CD4-positive, alpha-beta T cell treated with Interferon alpha-2 for 1 hour (primary cell): ENCODE data around the gene KDM4B.
"Not testable (repeated sequence)": the region's sequence is repeated elsewhere in the genome, so short reads cannot be mapped to it uniquely, and the experiment has no call there.

Source experiments
- DNase-seq, 2 donors: peaks; one replicate each; pipeline ENCODE4 v3.0.0-alpha.2; 2020 to 2022

Gene KDM4B

DNA sequence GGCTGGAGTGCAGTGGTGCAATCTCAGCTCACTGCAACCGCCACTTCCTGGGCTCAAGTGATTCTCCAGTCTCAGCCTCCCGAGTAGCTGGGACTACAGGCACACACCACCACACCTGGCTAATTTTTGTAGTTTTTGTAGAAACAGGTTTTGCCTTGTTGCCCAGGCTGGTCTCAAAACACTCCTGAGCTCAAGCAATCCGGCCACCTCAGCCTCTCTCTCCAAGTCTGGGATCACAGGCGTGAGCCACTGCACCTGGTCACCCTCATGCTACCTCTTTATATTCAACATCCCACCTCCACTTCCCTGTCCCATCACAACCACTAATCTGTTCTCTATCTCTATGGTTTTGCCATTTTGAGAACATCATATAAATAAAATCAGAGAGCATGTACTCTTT, 216.0 kb downstream of the KDM4B start:
- DNase-seq: no peak

DNA sequence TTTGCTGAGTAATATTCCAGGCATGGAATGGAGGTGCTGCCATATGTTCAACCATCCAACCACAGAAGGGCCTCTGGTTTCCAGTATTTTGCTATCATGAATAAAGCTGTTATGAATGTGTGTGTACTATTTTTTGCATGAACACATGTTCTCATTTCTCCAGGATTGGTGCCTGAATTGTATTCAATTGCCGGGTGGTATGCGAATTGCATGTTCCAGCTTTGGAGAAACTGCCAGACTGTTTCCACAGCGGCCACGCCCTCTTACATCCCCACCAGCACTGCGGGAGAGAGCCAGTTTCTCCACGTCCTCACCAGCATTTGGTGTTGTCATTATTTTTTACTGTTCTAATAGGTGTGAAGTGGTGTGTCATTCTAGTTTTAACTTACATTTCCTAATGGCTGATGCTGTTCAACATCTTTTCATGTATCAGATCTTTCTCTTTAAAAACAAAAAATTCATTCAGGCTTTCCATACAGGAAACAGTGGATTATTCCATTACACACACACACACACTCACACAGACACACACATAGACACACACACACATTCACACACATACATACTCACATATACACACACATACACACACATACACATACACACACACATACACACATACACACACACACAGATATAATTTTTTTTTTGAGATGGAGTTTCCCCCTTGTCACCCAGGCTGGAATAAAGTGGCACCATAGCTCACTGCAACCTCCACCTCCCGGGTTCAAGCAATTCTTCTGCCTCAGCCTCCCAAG, 217.6 kb downstream of the KDM4B start:
- DNase-seq: no peak

DNA sequence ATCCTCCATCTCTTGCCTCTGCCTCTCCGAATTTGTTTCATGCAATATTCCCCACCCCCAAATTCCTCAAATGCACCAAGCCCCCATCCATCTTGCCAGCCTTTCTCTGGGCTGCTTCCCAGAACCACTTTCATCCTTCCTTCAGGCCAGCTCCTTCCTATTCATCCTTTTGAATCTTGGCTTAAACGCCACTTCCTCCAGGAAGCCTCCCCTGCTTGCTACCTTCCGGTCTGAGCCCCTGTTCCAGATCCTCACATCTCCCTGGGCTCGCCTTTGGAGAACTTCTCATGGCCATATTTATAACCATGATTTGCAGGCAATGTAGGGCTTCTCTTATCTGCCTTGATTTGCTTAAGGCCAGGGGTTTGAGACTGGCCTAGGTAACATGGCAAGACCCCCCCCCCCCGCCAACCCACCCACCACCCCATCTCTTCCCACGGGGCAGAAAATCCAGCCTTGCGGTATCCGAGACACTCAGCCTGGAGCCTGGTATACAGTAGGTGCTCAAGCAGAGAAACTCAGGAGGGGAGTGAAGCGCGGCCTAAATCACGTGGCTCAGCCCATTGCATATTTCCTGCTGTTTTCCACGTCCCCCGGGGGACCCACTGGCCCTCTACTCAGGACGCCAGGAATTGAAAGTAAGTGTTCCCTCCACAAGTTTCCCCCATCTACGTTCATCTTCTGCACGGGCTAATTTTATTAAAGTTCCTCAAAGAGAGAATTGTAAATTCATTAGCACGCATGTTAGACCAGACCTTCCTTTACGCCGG, 219.8 kb downstream of the KDM4B start:
- no peak for DNase-seq

DNA sequence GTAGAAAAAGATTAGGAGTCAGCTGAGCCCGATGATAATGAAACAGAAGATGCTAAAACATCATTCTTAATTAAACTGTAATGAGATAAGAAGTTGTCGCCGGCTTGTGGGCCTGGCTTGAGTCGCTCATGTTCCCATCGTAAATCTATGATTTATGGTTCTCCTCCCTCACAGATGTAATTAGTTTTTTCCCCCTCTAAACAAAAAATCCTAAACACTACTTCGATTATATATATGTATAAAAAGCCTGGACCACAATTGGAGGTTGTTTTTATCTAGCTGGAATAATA, 220.3 kb downstream of the KDM4B start:
- no peak for DNase-seq

DNA sequence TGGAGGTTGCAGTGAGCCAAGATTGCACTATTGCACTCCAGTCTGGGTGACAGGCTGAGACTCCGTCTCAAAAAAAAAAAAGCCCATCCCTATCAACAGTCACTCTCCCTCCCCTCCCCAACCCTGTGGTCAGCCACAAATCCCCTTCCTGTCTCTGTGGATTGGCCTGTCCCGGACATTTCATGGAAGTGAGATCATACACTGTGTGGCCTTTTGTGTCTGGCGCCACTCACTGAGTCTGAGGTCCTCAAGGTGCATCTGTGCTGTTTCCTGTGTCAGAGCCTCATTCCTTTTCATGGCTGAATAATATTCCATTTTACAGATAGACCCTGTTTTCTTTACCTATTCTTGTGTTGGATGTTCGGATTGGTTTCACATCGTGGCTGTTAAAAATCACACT, 222.2 kb downstream of the KDM4B start:
- DNase-seq: no peak

DNA sequence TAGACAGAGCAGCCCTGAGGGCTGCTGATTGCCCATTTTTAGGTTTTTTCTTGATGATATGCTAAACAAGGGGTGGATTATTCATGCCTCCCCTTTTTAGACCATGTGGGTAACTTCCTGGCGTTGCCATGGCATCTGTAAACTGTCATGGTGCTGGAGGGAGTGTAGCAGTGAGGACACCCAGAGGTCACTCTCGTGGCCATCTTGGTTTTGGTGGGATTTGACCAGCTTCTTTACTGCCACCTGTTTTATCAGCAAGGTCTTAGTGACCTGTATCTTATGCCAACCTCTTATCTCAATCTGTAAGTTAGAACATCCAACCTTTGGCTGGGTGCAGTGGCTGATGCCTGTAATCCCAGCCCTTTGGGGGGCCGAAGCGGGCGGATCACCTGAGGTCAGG, 223.7 kb downstream of the KDM4B start:
- DNase-seq: no peak

DNA sequence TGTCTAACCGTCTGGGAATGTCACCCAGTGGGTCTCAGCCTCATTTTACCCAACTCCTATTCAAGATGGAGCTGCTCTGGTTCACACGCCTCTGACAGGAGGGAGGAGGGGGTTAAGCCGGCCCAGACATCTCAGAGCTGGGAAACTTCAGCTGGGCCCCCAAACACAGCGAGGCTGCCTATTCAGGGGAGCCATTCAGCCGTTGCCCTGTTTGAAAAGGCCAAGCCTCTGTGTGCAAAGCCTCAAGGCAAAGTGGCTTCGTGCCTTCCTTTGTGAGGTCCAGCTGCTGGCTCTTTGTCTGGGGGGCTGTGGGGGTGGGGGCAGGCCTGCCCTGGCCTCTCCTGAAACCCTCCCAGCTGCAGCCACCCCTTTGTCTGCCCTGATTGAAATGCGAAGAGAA, 224.3 kb downstream of the KDM4B start:
- no peak for DNase-seq

DNA sequence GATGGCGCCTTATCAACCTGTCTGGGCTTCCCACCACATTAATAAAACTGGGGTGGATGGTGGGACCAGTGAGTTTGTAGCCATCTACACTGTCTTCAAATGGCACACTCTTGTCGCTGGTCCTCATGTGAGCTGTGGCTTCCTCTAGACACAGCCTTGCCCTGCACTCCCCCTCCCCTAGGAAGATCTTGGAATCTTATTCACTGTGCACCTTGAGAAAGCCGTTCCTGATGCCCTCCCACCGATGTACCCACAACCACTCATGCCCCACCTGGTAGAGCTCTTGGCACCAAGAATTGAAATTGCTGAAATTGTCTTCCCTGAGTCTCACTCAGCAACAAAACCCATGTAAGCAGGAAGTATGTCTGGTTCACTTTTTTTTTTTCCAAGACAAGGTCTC, 225.7 kb downstream of the KDM4B start:
- DNase-seq: no peak

DNA sequence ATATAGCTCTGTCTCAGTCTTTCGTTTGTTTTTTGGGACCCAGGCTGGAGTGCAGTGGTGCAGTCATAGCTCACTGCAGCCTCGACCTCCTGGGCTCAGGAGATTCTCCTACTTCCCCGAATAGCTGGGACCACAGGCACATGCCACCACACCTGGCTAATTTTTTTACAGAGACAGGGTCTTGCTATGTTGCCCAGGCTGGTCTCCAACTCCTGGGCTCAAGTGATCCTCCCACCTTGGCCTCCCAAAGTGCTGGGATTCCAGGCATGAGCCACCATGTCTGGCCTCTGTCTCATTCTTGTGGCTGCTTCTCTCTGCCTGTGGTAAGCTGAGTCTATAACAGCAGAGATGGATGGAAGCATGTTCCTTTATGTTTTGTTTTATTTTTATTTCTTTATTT, 226.7 kb downstream of the KDM4B start:
- not testable (repeated sequence) for DNase-seq

DNA sequence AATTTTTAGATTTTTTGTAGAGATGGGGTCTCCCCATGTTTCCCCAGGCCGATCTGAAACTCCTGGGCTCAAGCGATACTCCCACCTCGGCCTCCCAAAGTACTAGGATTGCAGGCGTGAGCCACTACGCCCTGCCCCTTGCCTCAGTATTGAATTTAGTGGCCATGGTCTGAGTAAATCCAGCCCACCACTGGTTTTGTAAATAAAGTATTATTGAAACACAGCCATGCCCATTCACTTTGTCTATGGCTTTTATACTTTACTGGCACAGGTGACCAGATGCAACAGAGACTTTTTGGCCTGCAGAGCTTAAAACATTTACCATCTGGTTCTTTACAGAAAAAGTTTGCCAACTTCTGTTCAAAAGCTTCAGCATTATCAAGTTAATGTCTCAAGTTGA, 227.9 kb downstream of the KDM4B start:
- no peak for DNase-seq

DNA sequence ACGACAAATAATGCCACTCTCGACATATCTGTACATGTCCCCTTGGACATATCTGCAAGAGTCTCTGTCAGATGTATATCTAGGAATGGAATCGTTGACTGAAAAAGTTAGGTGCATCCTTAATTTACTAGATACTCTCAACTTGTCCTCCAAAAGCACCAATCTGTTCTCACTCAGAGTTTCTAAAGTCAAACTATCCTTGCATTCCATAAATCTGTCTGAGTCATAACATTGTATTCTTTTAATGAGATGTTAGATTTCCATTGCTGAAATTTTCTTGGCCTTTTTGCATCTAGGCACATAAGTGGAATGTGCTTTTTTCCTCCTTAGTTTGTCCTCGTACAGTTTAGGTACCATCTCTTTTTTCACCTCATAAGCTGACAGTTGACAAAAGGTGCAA, 231.9 kb downstream of the KDM4B start:
- no peak for DNase-seq

DNA sequence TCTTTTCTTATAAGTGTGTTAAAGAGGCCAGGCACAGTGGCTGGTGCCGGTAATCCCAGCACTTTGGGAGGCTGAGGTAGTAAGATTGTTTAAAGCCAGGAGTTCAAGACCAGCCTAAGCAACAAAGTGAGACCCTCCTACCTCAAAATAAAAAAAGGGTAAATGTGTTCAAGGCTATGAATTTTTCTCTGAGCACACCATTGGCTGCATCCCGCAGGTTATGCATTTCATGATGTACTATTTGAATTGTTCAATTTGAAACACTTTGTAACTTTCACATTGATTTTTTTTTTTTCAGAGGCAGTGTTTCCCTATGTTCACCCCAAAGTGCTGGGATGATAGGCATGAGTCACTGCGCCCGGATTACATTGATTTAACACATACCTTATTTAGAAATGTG, 233.6 kb downstream of the KDM4B start:
- no peak for DNase-seq
